HG02759 (cell line): ENCODE data around the gene AP3D1.

Source experiments
- ATAC-seq: cut with Tn5 transposase; IDR thresholded peaks from one replicate; pipeline ENCODE4 v1.9.1; 2021; ENCODE audit warnings: mild to moderate bottlenecking, moderate library complexity; ENCODE audit not compliant: unreplicated experiment

AP3D1 gene

DNA sequence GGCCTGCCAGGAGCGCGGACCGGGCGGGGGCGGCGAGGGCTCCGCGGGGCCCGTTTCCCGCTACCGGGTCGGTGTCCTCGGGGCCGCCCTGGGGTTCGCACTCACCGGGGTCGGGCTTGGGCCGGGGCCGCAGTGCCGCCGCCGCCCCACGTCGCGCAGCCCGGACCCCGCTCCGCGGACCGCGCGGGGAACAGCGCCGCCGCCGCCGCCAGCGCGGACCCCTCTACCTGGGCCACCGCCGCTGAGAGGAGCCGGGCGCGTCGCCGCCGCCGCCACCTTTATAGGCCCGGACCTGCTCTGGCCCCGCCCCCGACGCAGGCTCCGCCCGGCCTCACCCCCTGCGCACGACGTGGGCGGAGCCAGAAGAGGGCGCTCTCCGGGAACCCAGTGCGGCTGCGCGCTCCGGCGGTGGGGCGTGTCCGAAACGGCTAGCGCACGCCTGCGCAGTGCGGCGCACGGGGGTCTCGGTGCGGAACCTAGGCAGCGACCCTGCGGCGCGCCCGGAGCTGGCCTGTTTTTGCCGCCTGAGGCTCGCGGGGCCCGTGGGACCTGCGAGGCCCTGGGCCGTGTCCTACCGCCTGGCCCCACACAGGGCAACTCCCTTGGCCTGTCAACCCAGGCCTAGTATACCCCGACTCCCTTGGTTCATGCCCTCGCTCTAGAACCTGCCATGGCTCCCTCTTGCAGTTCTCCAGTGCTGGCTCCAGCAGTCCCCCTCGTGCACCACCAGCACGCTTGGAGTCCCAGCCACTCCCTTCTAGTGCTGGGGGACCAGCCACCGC, 100.2 kb downstream of the AP3D1 start, which contains the start of gene MKNK2:
Gene MKNK2 (minus strand): TSS at position 254 of the 782 bp plus-strand sequence. CDS start 393 bp downstream, outside the sequence.
- ATAC-seq: peak; percentile 63
